GM10248 (cell line): ENCODE results near the gene TRMT2A.

ENCODE experiments used
- CTCF ChIA-PET: fragments of 300-600 bp; sonication (Branson Sonifier 250); formaldehyde crosslinking; extraction: SDS; loops from one replicate; lab custom pipeline; 2021; ENCODE audit warnings: antibody characterized with exemption; lab: Yijun Ruan, JAX
- POLR2A ChIA-PET: fragments of 350-650 bp; sonication (Branson Sonifier 250); formaldehyde crosslinking; extraction: SDS; loops from one replicate; lab custom pipeline; 2020; ENCODE audit warnings: antibody characterized with exemption; lab: Yijun Ruan, JAX
- DNase-seq: peaks from one replicate; pipeline ENCODE4 v3.0.0; 2012; ENCODE audit errors: extremely low spot score
- CTCF ChIP-seq: IDR thresholded peaks from 2 replicates; pipeline ENCODE4 v1.5.1; 2012; ENCODE audit warnings: mild to moderate bottlenecking, low read depth; ENCODE audit errors: extremely low read depth, missing control alignments, control extremely low read depth

The TRMT2A gene

GRCh38 chr22:20127869-20128618 is 11.0 kb upstream of the TRMT2A start:
- no peak for DNase-seq
- ChIA-PET CTCF (interaction anchor here (2.8 kb wide), 1 partner anchor 158 kb away, joined by 19 read pairs; no protein-coding TSS in a partner anchor), POLR2A (interaction anchor here (0.8 kb wide), 1 partner anchor 11 kb away, joined by 3 read pairs; the partner anchor contains the start of gene TRMT2A)
- TF ChIP-seq CTCF = no peak

- ChIA-PET POLR2A (interaction anchor here (0.8 kb wide), 1 partner anchor 10 kb away, joined by 3 read pairs; the partner anchor contains the start of gene TRMT2A), CTCF (interaction anchor here (2.8 kb wide), 1 partner anchor 157 kb away, joined by 19 read pairs; no protein-coding TSS in a partner anchor)
Measured at GRCh38 chr22:20127318-20127868, 10.4 kb upstream of the TRMT2A start.

GRCh38 chr22:20126284-20127029 is 9.4 kb upstream of the TRMT2A start:
- TF ChIP-seq CTCF = no peak
- CTCF ChIA-PET = no interaction called here
- POLR2A ChIA-PET = interaction anchor here (0.6 kb wide), 1 partner anchor 302 kb away, joined by 3 read pairs; no protein-coding TSS in a partner anchor

More at GRCh38 chr22:20127318-20127868, 10.4 kb upstream of the TRMT2A start:
- no peak for DNase-seq
- no peak for TF ChIP-seq CTCF

GRCh38 chr22:20125201-20126174 is 8.5 kb upstream of the TRMT2A start:
- POLR2A ChIA-PET = interaction anchor here (0.6 kb wide), 3 partner anchors 303 to 1450 kb away, joined by 3 to 7 read pairs (median 3); no protein-coding TSS in a partner anchor
- CTCF ChIA-PET = no interaction called here
- DNase-seq = no peak
- no peak for TF ChIP-seq CTCF

More at GRCh38 chr22:20126284-20127029, 9.4 kb upstream of the TRMT2A start:
- DNase-seq = no peak

DNA sequence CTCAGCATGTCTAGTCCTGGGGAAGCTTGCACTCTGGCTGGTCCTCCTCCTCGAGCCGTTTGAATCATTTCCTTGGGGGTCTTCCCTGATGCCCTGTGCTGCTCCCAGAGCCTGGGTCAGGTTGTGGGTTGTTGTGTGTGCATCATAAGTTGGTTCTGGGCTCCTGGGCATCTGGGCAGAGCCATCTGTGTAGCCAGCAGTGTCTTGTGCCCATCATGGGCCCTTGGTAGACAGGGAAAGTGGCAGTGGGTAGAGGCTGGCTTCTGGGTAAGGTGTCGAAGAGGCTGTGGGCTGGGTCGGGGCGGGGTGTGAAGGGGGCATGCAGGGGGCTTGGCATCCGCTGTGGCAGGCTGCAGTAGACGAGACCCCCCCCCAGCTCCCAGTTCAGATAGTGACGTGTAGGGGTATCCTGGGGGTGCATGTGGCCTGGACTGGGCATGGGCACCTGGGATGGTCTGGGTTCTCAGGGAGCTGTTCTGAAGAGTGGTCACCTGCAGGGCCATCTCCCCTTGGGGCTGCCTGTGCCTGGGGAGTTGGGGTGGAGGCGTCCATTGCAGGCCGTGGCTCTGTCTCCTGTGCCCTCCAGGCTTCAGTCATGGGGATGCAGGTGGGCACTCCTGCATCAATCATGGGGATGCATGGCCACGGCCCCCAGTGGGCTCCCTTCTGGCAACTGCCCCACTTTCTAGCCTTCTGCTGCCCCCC is 7.2 kb upstream of the TRMT2A start:
- no peak for TF ChIP-seq CTCF
- DNase-seq = no peak
- POLR2A ChIA-PET = interaction anchor here (0.6 kb wide), 1 partner anchor 882 kb away, joined by 5 read pairs; no protein-coding TSS in a partner anchor
- CTCF ChIA-PET = no interaction called here
